ENCODE data around the gene PNPLA8.

DNA sequence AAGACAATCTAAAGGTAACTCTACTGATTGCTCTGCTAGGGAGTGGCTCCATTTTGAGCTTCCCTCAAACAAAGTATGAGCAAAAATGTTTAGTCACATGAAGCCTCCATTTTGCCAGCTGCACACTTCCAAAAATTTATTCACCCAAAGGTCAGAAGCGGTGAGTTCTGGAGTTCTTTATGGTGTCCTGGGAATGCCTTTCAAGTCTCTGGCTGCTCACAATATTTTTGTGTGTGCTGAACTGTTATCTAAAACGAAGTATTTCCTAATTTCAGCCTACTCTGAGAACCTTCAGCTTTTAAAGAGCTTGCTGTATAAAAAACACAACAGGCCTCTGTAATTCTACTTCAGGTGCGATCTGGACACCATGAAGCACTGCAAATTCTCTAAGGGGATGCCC is 85.3 kb downstream of the PNPLA8 start:
- no peak for TF ChIP-seq POLR2A (IDR thresholded peaks at IDR 0.05; ENCODE audit: low read depth, low read length)
- TF ChIP-seq, protein P1, sequence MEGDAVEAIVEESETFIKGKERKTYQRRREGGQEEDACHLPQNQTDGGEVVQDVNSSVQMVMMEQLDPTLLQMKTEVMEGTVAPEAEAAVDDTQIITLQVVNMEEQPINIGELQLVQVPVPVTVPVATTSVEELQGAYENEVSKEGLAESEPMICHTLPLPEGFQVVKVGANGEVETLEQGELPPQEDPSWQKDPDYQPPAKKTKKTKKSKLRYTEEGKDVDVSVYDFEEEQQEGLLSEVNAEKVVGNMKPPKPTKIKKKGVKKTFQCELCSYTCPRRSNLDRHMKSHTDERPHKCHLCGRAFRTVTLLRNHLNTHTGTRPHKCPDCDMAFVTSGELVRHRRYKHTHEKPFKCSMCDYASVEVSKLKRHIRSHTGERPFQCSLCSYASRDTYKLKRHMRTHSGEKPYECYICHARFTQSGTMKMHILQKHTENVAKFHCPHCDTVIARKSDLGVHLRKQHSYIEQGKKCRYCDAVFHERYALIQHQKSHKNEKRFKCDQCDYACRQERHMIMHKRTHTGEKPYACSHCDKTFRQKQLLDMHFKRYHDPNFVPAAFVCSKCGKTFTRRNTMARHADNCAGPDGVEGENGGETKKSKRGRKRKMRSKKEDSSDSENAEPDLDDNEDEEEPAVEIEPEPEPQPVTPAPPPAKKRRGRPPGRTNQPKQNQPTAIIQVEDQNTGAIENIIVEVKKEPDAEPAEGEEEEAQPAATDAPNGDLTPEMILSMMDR (IDR thresholded peaks at IDR 0.05; ENCODE audit: extremely low read depth in 1 of 2, insufficient read depth in 1 of 2, low read depth in 1 of 2, low read length in 2 of 2), result no peak
- no peak for TF ChIP-seq JUN (IDR thresholded peaks at IDR 0.05; ENCODE audit: borderline replicate concordance, insufficient read depth, insufficient read length, low read depth)
- no peak for TF ChIP-seq POLR2AphosphoS5 (IDR thresholded peaks at IDR 0.05; ENCODE audit: insufficient read depth, low read depth, low read length)
- no peak for TF ChIP-seq EZH2 (IDR thresholded peaks at IDR 0.05; ENCODE audit: borderline replicate concordance, low read depth, low read length, severe bottlenecking)
- TF ChIP-seq FOS (IDR thresholded peaks at IDR 0.05; ENCODE audit: borderline replicate concordance, insufficient read depth, low read length), result no peak
- TF ChIP-seq, protein P2, sequence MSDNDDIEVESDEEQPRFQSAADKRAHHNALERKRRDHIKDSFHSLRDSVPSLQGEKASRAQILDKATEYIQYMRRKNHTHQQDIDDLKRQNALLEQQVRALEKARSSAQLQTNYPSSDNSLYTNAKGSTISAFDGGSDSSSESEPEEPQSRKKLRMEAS (IDR thresholded peaks at IDR 0.05; ENCODE audit: insufficient read depth, insufficient read length), result no peak
- TF ChIP-seq MYC (IDR thresholded peaks at IDR 0.05; ENCODE audit: low read depth, low read length), result no peak
- TF ChIP-seq GATA2 (IDR thresholded peaks at IDR 0.05; ENCODE audit: insufficient read depth, insufficient read length, low read depth, low read length), result no peak

Measured in endothelial cell of umbilical vein (primary cell).